Liver (tissue), 3 donors: Measurements from ENCODE around the gene APOBEC3B.

Experiments used
- EGR1 ChIP-seq, 2 donors: IDR thresholded peaks; 2 replicates each; pipeline ENCODE4 v1.6.1; 2016 to 2018; ENCODE audit warnings: antibody characterized with exemption in 2 of 2, low read depth in 2 of 2
- FOXA1 ChIP-seq: IDR thresholded peaks from 2 replicates; pipeline ENCODE4 v1.6.1; 2016; ENCODE audit warnings: antibody characterized with exemption
- JUND ChIP-seq, 2 donors: IDR thresholded peaks; 2 replicates each; pipeline ENCODE4 v1.6.1; 2016; ENCODE audit warnings: antibody characterized with exemption in 2 of 2
- RAD21 ChIP-seq, 2 donors: IDR thresholded peaks; 2 replicates each; pipeline ENCODE4 v1.6.1; 2016; ENCODE audit warnings: antibody characterized with exemption in 2 of 2, mild to moderate bottlenecking in 2 of 2
- TAF1 ChIP-seq: conservative IDR thresholded peaks from 2 replicates; pipeline ENCODE4 v1.6.1; 2016; ENCODE audit warnings: antibody characterized with exemption, mild to moderate bottlenecking
- YY1 ChIP-seq: IDR thresholded peaks from 2 replicates; pipeline ENCODE4 v1.6.1; 2016; ENCODE audit warnings: antibody characterized with exemption, mild to moderate bottlenecking
- TF ChIP-seq, protein P1 (sequence below): IDR thresholded peaks from 2 replicates; pipeline ENCODE4 v1.6.1; 2016; ENCODE audit warnings: antibody characterized with exemption, mild to moderate bottlenecking
- TF ChIP-seq, protein P2 (sequence below): fragments of 150-350 bp; IDR thresholded peaks from 2 replicates; pipeline ENCODE4 v1.5.1; 2017; ENCODE audit warnings: improper control_type of control experiment, low read depth, low read length; ENCODE audit not compliant: missing input control
- TF ChIP-seq, protein P3 (sequence below): IDR thresholded peaks from 2 replicates; pipeline ENCODE4 v1.6.1; 2016; ENCODE audit warnings: antibody characterized with exemption
- donor health status: healthy.
- donor health status: healthy.

DNA sequence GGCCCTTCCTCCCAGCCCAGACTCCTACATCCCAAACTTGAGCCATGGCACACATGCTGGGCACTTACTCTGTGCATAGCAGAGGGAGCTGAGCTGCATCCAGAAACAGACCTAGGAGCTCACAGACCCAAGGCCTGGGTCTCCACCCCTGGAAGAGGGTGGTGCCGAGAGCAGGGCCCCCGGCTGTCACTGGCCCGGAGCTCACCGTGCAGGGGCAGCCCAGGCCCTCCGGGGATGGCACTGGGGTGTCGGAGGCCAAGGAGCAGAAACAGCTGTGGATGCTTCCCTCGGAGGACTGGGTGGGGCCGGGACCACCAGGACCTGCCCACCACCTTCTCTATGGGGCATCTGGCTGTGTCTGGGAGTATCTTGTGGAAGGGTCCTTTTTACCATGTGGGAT lies 29.1 kb upstream of the APOBEC3B start:
- TF ChIP-seq, protein P1, sequence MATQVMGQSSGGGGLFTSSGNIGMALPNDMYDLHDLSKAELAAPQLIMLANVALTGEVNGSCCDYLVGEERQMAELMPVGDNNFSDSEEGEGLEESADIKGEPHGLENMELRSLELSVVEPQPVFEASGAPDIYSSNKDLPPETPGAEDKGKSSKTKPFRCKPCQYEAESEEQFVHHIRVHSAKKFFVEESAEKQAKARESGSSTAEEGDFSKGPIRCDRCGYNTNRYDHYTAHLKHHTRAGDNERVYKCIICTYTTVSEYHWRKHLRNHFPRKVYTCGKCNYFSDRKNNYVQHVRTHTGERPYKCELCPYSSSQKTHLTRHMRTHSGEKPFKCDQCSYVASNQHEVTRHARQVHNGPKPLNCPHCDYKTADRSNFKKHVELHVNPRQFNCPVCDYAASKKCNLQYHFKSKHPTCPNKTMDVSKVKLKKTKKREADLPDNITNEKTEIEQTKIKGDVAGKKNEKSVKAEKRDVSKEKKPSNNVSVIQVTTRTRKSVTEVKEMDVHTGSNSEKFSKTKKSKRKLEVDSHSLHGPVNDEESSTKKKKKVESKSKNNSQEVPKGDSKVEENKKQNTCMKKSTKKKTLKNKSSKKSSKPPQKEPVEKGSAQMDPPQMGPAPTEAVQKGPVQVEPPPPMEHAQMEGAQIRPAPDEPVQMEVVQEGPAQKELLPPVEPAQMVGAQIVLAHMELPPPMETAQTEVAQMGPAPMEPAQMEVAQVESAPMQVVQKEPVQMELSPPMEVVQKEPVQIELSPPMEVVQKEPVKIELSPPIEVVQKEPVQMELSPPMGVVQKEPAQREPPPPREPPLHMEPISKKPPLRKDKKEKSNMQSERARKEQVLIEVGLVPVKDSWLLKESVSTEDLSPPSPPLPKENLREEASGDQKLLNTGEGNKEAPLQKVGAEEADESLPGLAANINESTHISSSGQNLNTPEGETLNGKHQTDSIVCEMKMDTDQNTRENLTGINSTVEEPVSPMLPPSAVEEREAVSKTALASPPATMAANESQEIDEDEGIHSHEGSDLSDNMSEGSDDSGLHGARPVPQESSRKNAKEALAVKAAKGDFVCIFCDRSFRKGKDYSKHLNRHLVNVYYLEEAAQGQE, result no peak
- TF ChIP-seq, protein P2, sequence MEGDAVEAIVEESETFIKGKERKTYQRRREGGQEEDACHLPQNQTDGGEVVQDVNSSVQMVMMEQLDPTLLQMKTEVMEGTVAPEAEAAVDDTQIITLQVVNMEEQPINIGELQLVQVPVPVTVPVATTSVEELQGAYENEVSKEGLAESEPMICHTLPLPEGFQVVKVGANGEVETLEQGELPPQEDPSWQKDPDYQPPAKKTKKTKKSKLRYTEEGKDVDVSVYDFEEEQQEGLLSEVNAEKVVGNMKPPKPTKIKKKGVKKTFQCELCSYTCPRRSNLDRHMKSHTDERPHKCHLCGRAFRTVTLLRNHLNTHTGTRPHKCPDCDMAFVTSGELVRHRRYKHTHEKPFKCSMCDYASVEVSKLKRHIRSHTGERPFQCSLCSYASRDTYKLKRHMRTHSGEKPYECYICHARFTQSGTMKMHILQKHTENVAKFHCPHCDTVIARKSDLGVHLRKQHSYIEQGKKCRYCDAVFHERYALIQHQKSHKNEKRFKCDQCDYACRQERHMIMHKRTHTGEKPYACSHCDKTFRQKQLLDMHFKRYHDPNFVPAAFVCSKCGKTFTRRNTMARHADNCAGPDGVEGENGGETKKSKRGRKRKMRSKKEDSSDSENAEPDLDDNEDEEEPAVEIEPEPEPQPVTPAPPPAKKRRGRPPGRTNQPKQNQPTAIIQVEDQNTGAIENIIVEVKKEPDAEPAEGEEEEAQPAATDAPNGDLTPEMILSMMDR, result no peak
- no peak for TF ChIP-seq TAF1
- TF ChIP-seq EGR1 (IDR thresholded peaks at IDR 0.05; ENCODE audit: low read depth in 2 of 2), result no peak
- no peak for TF ChIP-seq YY1
- no peak for TF ChIP-seq FOXA1
- TF ChIP-seq, protein P3, sequence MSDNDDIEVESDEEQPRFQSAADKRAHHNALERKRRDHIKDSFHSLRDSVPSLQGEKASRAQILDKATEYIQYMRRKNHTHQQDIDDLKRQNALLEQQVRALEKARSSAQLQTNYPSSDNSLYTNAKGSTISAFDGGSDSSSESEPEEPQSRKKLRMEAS, result no peak
- no peak for TF ChIP-seq RAD21 (IDR thresholded peaks at IDR 0.05)
- no peak for TF ChIP-seq JUND (IDR thresholded peaks at IDR 0.05)
